ENCODE results near the gene LSP1. TPM values are rescaled to one million over a fixed set of nuclear protein-coding genes. Genes with fewer than 3 reads are reported as not detected.

LSP1 gene
- total and polyA plus RNA-seq, 2 of the 4 experiments (the other 2 are of a cell fraction): not detected

DNA sequence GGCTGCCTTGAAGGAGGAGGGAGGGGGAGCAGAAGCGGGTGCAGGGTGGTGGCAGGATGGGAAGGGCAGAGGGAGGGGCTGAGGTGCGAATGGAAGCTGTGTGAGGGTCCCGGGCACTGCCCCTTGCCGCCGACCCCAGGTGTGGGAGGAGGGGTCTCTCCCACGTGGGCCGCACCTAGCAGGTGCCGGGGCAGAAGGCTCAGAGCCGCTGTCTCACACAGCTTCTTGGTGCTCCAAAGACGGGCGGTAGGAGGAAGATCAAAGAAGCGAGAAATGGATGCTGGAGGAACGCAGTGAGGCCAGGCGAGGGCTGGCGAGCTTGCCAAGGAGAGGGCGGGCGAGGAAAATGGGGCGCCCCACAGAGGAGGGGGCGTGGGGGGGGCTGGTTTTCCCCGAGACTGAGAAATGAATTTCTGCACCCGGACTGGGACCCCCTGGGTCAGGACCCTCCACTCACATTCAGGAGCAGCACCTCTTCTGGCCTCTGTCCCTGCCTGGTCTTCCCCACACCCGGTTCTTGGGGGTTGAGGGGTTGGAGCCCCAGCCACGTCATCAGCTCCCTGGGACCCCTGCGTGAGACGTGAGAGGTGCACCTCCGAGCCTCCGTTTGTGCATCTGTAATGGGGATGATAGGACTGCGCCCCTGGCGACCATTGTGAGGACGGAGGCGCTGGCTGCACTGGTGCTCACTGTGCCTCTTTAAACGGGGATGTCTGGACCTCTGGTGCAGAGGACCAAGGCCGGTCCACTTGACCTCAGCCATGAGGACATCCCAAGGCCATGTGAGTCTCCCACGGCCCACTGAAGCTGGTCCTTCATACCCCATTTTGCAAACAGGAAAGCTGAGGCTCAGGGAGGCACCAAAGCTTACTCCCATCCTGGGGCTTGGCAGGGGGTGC is 16.8 kb downstream of the LSP1 start:
- POLR2A ChIA-PET (ENCODE audit: unreplicated experiment): no interaction called here
- Histone ChIP-seq H3K18ac (ENCODE audit: low read depth, low read length) (no peak overlapping the region), H3K4me1 (ENCODE audit: control insufficient read depth, insufficient read depth, low read length) (peaks cover 2% of the 10 kb centered on the region; the same call in 1 of the 2 replicates), H3K4ac (ENCODE audit: low read depth, low read length) (no peak overlapping the region), H3K27me3 (ENCODE audit: control insufficient read depth, insufficient read depth, low read length) (peaks cover 22% of the 10 kb centered on the region; the same call in 1 of the 2 replicates), H2BK15ac (ENCODE audit: low read depth, low read length) (no peak overlapping the region), H3K4me3 (ENCODE audit: insufficient read depth, low read depth, low read length) (no peak overlapping the region), H3K79me1 (ENCODE audit: low read depth in 1 of 2, low read length in 2 of 2) (no peaks in the 10 kb centered on the region), H3K4me2 (ENCODE audit: low read depth, low read length) (no peak overlapping the region), H3K23ac (ENCODE audit: low read depth, low read length) (no peak overlapping the region), H2BK120ac (ENCODE audit: low read depth, low read length) (no peak overlapping the region), H2AK9ac (replicated peaks; ENCODE audit: low read depth, low read length, poor library complexity) (no peak overlapping the region), H3K9me1 (ENCODE audit: insufficient read depth, low read length) (no peaks in the 10 kb centered on the region), H4K8ac (ENCODE audit: low read depth in 2 of 2, low read length in 2 of 2) (no peak overlapping the region), H3K56ac (ENCODE audit: extremely low read depth, insufficient read depth, low read length) (no peak overlapping the region), H3K9ac (ENCODE audit: low read depth, low read length) (no peak overlapping the region), H2AK5ac (ENCODE audit: low read depth, low read length) (no peak overlapping the region), H4K20me1 (ENCODE audit: insufficient read depth, low read length) (no peaks in the 10 kb centered on the region), H3K14ac (replicated peaks; ENCODE audit: low read depth, low read length) (no peak overlapping the region), H3K36me3 (ENCODE audit: control insufficient read depth, insufficient read depth, low read length) (no peaks in the 10 kb centered on the region), H3K9me3 (ENCODE audit: control insufficient read depth, insufficient read depth, low read length) (no peaks in the 10 kb centered on the region), H4K5ac (ENCODE audit: low read depth, low read length) (no peak overlapping the region), H2BK5ac (ENCODE audit: low read depth, low read length, poor library complexity, severe bottlenecking) (no peak overlapping the region), H3K27ac (ENCODE audit: insufficient read depth, low read length) (no peak overlapping the region), H4K91ac (ENCODE audit: insufficient read depth, low read depth, low read length) (no peak overlapping the region), H2BK20ac (ENCODE audit: low read depth, low read length) (no peak overlapping the region), H2AFZ (replicated peaks; ENCODE audit: low read length, poor library complexity) (no peak overlapping the region)
- no peak for DNase-seq
- WGBS, 2 experiments (ENCODE audit: extremely low coverage in 2 of 2, insufficient read length in 1 of 2): 60% methylated on average over 7 of the region's 34 CpGs; no CpG with 5 or more reads in 1 of the 2 experiments
- no TSS peak for BruUV-seq (replicated peaks)
- dilution Hi-C loops (cut with HindIII; ENCODE audit: low sequenced_read_pairs, unreplicated experiment) (no loop called here), in situ Hi-C loops (cut with MboI; ENCODE audit: low sequenced_read_pairs) (no loop called here), intact Hi-C loops (cut with micrococcal nuclease) (no loop called here)
- CTCF ChIA-PET: interaction anchor here (1.0 kb wide), 1 partner anchor 12 kb away, joined by 3 read pairs; no protein-coding TSS in a partner anchor
- TF ChIP-seq RCOR1 (IDR thresholded peaks at IDR 0.05; ENCODE audit: insufficient replicate concordance, low read length) (no peak), CEBPB (IDR thresholded peaks at IDR 0.05; ENCODE audit: low read depth, low read length) (no peak)
- 0 out of 2 replicates have a peak, but pooled peaks have one; percentile 27 for ATAC-seq (ENCODE audit: low read depth)
